ENCODE results near the gene TTC7B.

TTC7B gene

DNA sequence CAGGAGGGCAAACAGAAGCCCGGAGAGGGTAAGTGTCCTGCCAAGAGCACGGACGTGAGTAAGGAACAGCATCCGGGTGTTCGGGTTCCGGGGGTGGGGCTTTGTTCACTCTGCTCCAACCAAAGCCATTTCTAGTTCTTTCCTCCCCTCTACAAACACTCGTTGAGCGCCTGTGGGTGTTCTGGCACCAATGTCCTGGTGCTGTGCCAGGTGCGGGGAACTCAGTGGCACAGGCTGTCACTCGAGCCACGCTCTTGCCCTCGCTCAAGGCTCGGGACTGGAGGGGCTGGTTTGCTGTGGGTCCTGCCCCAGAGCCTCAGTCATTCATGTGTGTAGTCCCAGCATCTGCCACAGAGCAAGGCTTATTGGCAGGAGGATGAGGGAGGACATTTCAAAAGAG lies 261.9 kb downstream of the TTC7B start:
- Histone ChIP-seq H3K4me2 (ENCODE audit: low read depth, low read length, poor library complexity, severe bottlenecking) (no peak overlapping the region), H3K27ac (ENCODE audit: low read depth, low read length) (no peak overlapping the region), H2AFZ (ENCODE audit: low read depth, low read length, severe bottlenecking) (no peak overlapping the region), H3K36me3 (ENCODE audit: low read length) (no peaks in the 10 kb centered on the region), H3K27me3 (ENCODE audit: low read length) (no peaks in the 10 kb centered on the region), H3K4me3 (ENCODE audit: insufficient read depth, low read length, poor library complexity, severe bottlenecking) (no peak overlapping the region), H3F3A (ENCODE audit: insufficient read depth) (no peaks in the 10 kb centered on the region), H3K9ac (ENCODE audit: low read length) (no peak overlapping the region), H3K9me3 (ENCODE audit: insufficient read depth, low read length) (no peaks in the 10 kb centered on the region), H3K79me2 (ENCODE audit: insufficient read depth, low read length) (no peaks in the 10 kb centered on the region), H3K9me2 (replicated peaks; ENCODE audit: insufficient read depth, low read length) (no peaks in the 10 kb centered on the region), H4K20me1 (ENCODE audit: low read depth, low read length) (no peaks in the 10 kb centered on the region)
- no peak for TF ChIP-seq EZH2phosphoT487 (conservative IDR thresholded peaks at IDR 0.05; ENCODE audit: low read length)
- TF ChIP-seq, protein P1, sequence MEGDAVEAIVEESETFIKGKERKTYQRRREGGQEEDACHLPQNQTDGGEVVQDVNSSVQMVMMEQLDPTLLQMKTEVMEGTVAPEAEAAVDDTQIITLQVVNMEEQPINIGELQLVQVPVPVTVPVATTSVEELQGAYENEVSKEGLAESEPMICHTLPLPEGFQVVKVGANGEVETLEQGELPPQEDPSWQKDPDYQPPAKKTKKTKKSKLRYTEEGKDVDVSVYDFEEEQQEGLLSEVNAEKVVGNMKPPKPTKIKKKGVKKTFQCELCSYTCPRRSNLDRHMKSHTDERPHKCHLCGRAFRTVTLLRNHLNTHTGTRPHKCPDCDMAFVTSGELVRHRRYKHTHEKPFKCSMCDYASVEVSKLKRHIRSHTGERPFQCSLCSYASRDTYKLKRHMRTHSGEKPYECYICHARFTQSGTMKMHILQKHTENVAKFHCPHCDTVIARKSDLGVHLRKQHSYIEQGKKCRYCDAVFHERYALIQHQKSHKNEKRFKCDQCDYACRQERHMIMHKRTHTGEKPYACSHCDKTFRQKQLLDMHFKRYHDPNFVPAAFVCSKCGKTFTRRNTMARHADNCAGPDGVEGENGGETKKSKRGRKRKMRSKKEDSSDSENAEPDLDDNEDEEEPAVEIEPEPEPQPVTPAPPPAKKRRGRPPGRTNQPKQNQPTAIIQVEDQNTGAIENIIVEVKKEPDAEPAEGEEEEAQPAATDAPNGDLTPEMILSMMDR (IDR thresholded peaks at IDR 0.05; ENCODE audit: insufficient read depth, low read length, poor library complexity, severe bottlenecking) = no peak

DNA sequence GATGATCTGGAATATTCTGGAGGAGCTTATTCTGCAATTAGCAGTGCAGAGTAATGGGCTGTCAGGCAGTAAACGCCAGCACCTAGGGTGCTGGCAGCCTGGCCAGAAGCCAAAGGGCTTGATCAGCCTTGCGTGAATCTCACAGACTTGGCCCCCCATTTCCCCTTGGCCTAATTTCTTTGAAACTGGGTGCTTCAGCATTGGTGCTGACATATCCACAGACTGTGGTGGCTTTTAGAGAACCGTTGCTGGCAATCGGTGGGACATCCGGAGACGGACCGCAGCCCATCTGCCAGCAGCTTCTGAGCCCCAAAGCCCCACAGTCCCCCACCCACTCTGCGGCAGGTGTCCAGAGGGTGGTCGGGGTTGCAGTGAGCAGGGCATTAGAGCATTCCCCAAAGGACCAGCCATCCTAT lies 262.3 kb downstream of the TTC7B start:
- Histone ChIP-seq H3K79me2 (ENCODE audit: insufficient read depth, low read length) (no peaks in the 10 kb centered on the region), H3K9me2 (replicated peaks; ENCODE audit: insufficient read depth, low read length) (no peaks in the 10 kb centered on the region), H4K20me1 (ENCODE audit: low read depth, low read length) (no peaks in the 10 kb centered on the region), H3K4me2 (ENCODE audit: low read depth, low read length, poor library complexity, severe bottlenecking) (no peak overlapping the region), H3F3A (ENCODE audit: insufficient read depth) (no peaks in the 10 kb centered on the region), H3K27ac (ENCODE audit: low read depth, low read length) (no peak overlapping the region), H2AFZ (ENCODE audit: low read depth, low read length, severe bottlenecking) (no peak overlapping the region), H3K36me3 (ENCODE audit: low read length) (no peaks in the 10 kb centered on the region), H3K27me3 (ENCODE audit: low read length) (no peaks in the 10 kb centered on the region), H3K4me3 (ENCODE audit: insufficient read depth, low read length, poor library complexity, severe bottlenecking) (no peak overlapping the region), H3K9me3 (ENCODE audit: insufficient read depth, low read length) (no peaks in the 10 kb centered on the region), H3K9ac (ENCODE audit: low read length) (no peak overlapping the region)
- TF ChIP-seq EZH2phosphoT487 (conservative IDR thresholded peaks at IDR 0.05; ENCODE audit: low read length) = no peak
- TF ChIP-seq, protein P1 (IDR thresholded peaks at IDR 0.05; ENCODE audit: insufficient read depth, low read length, poor library complexity, severe bottlenecking) = no peak

DNA sequence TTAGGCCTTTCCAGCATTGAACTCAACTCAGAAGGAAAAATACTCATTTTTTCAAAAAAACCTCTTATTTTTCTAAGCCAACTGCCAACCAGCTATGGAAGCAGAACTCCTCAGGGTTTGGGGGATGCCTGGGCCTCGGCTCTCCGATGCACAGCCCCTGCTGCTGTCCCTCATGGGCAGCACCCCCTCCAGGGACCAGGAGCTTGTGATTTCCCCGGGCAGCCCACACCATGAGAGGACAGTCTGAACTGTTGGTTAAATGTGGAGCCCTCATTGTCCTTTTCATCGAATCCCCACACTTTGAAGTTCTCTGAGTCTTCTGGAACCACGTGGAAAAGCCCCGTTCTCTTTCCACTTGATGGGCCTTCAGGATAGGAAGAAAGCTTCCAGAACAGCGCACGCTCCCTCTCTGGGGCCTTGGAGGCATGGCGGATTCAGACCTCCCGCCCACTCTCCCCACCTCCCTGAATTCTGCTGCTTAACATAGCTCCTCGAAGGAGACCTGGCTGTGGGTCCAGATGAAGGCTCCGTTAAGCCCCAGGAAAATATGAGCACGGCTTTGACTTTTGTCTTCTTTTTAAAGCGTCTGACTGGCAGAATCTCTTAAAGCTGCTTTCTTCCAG lies 262.8 kb downstream of the TTC7B start:
- no peaks in the 10 kb centered on the region for H3K79me2 ChIP-seq (ENCODE audit: insufficient read depth, low read length)
- no peak for TF ChIP-seq EZH2phosphoT487 (conservative IDR thresholded peaks at IDR 0.05; ENCODE audit: low read length)
- TF ChIP-seq, protein P1 (IDR thresholded peaks at IDR 0.05; ENCODE audit: insufficient read depth, low read length, poor library complexity, severe bottlenecking) = no peak
- H3K9ac ChIP-seq (ENCODE audit: low read length) = no peak overlapping the region
- H4K20me1 ChIP-seq (ENCODE audit: low read depth, low read length) = no peaks in the 10 kb centered on the region
- no peak overlapping the region for H3K4me2 ChIP-seq (ENCODE audit: low read depth, low read length, poor library complexity, severe bottlenecking)
- no peaks in the 10 kb centered on the region for H3K27me3 ChIP-seq (ENCODE audit: low read length)
- H3K9me2 ChIP-seq (replicated peaks; ENCODE audit: insufficient read depth, low read length) = no peaks in the 10 kb centered on the region
- H3K36me3 ChIP-seq (ENCODE audit: low read length) = no peaks in the 10 kb centered on the region
- no peaks in the 10 kb centered on the region for H3F3A ChIP-seq (ENCODE audit: insufficient read depth)
- no peak overlapping the region for H2AFZ ChIP-seq (ENCODE audit: low read depth, low read length, severe bottlenecking)
- no peak overlapping the region for H3K4me3 ChIP-seq (ENCODE audit: insufficient read depth, low read length, poor library complexity, severe bottlenecking)
- no peaks in the 10 kb centered on the region for H3K9me3 ChIP-seq (ENCODE audit: insufficient read depth, low read length)
- H3K27ac ChIP-seq (ENCODE audit: low read depth, low read length) = no peak overlapping the region

All from SU-DHL-6 (cell line).